Heart right ventricle (tissue), 16 donors: ENCODE results near the gene JDP2. TPM values are rescaled to one million over a fixed set of nuclear protein-coding genes. Genes with fewer than 3 reads are reported as not detected.

Experiments used
- ATAC-seq, 8 donors: fragments of 200-7000 bp; cut with Tn5 transposase; one replicate each; pipeline ENCODE4 v1.9.1; 2020; ENCODE audit warnings: mild to moderate bottlenecking in 8 of 8, moderate library complexity in 8 of 8, moderate number of reproducible peaks in 1 of 8
- DNase-seq, 2 donors: peaks; one replicate each; pipeline ENCODE4 v3.0.0-alpha.2; 2020
- H3K27ac ChIP-seq, 10 donors: fragments of 200-600 bp; sonication (generic) in 2 of 10; one replicate each; pipeline versions ENCODE4 v1.5.0 to v1.8.0; 2020 to 2022; ENCODE audit warnings: mild to moderate bottlenecking in 3 of 10
- H3K27me3 ChIP-seq, 7 donors: fragments of 200-600 bp; one replicate each; pipeline ENCODE4 v1.8.0; 2021 to 2022; ENCODE audit warnings: mild to moderate bottlenecking in 2 of 7
- H3K36me3 ChIP-seq, 9 donors: fragments of 200-600 bp; sonication (generic) in 1 of 9; one replicate each; pipeline versions ENCODE4 v1.5.0 to v1.8.0; 2020 to 2022; ENCODE audit warnings: mild to moderate bottlenecking in 2 of 9
- H3K4me1 ChIP-seq, 9 donors: fragments of 200-600 bp; sonication (generic) in 1 of 9; one replicate each; pipeline versions ENCODE4 v1.5.0 to v1.8.0; 2020 to 2022; ENCODE audit warnings: mild to moderate bottlenecking in 4 of 9
- H3K4me3 ChIP-seq, 10 donors: fragments of 200-600 bp; sonication (generic) in 2 of 10; one replicate each; pipeline versions ENCODE4 v1.5.0 to v1.8.0; 2020 to 2022; ENCODE audit warnings: mild to moderate bottlenecking in 7 of 10, moderate library complexity in 2 of 10
- H3K9me3 ChIP-seq, 11 donors: fragments of 200-600 bp in 10 of 11; sonication (generic) in 2 of 11; one replicate each; pipeline versions ENCODE4 v1.5.0 to v1.8.0; 2013 to 2022; ENCODE audit warnings: mild to moderate bottlenecking in 2 of 11, control low read depth in 1 of 11, moderate library complexity in 1 of 11
- WGBS, 2 donors: extraction: QIAGEN DNeasy Blood & Tissue Kit; methylation state at CpG; one replicate each; pipeline ENCODE4 v1.1.7; 2013; ENCODE audit warnings: inconsistent platforms in 1 of 2; 5-methylcytosine and 5-hydroxymethylcytosine counted together
- intact Hi-C, 10 donors: fragments of 100-400 bp; cut with DNase I; formaldehyde crosslinking; loops; one replicate each; pipeline versions ENCODE4 v1.11.1 to v1.14.2; 2022
- polyA plus RNA-seq, 2 donors: library from polyadenylated mRNA; stranded (reverse); fragments of 200-250 nt; gene quantifications; one replicate each; pipeline ENCODE4 v1.2.3, GENCODE V29; 2013
- total RNA-seq, 10 donors: library from RNA; stranded (reverse); fragmentation: NEBNext Ultra II Directional in 3 of 10; extraction: Animal tissue kit (Norgen Biotek cat#: 25700) in 3 of 10; gene quantifications; one replicate each; pipeline versions ENCODE4 v1.2.1 to v1.2.4, GENCODE V29; 2021 to 2023
- TF ChIP-seq, protein P1 (sequence below), 9 donors: fragments of 200-600 bp; sonication (generic) in 2 of 9; IDR thresholded peaks; one replicate each; pipeline versions ENCODE4 v1.5.0 to v1.8.0; 2021 to 2022; ENCODE audit warnings: antibody characterized with exemption in 9 of 9, mild to moderate bottlenecking in 5 of 9, moderate library complexity in 1 of 9
- donor health status: Arrhythmogenic right ventricular cardiomyopathy.
- donor health status: ischemic (EF 13 %, LVEDD 7.1; RV severe dilation, severe dysfunction).
- donor health status: healthy with polysubstance abuse.
- donor health status: DM: no; HTN: yes; CAD: no.
- donor health status: DM: no; HTN: no; CAD: no.
- donor health status: ischemic (EF 25% LVEDD 6.9; RV normal size, moderate dysfunction).
- donor health status: ischemic (EF 25% LVEDD 5.7; RV mildly dilated, moderate dysfunction).
- donor health status: healthy.
- donor health status: DM: yes; HTN: yes; CAD: no.
- donor health status: Ischemic cardiomyopathy.
- donor health status: ischemic (EF 35%, LVEDD 5.7; RV mildly dilated, moderate dysfunction).
- donor health status: nonischemic (EF 11% LVEDD 7.7; RV severe dilation, severe dysfunction).
- donor health status: DM: yes; HTN: yes; CAD: no.
- donor health status: PGD.
- donor health status: ischemic (EF 29% LVEDD 5.4; RV normal size, mild dysfunction).
- donor health status: nonischemic (EF 23%, LVEDD 6.1; RV moderate dilation, normal function).

JDP2 gene
- total and polyA plus RNA-seq, 12 donors = 12.3 to 44.0 (median 17.3) TPM

DNA sequence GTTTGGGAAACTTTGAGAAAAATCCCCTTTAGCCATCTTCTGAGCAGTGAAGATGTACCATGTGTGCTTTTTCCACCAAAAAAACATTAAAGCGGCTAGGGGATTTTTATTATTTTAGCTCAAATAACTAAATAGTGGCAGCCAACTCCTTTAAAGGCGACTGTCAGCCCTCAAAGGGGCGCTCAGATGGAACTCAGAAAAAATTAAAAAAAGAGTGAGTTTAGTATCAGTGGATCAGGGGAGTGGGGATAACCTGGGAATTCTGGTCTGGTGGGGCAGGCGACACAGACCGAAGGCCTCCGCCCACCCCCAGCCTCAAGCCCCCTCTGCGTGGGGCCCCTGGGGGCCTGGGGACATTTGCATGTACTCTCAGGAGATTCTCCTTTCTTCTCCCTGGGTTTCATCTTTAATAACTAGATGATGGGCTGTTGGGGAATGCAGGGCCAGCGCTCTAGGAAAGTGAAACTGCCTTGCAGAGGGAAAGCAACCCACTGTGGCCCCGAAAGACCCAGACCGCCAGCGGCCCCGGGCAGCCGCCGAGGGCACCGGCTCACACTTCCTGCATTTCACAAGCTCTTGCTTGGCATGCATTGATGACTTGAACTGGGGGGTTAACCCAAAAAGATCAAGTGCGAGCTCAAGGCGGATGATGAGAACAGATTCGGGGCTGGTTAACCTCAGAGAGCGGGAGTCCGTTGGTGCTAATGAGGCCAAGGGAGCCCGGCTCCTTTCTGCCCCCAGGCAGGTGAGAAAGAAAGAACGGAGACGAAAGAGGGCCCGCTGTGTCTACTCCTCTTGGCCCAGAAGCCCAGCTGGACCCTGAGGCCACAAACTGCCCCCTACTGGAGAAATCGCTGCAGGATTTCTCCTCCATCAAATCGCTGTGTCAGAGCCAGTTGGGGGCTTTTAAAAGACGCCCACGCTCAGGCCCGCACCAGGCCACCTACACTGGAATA lies 87.1 kb downstream of the JDP2 start:
- H3K27ac ChIP-seq = peak overlapping the region in 3 of 10 donors; percentile 4 to 65 (median 16)
- peaks cover 0 to 21% (median 12%) of the 10 kb centered on the region in 11 donors for H3K9me3 ChIP-seq
- TF ChIP-seq, protein P1, sequence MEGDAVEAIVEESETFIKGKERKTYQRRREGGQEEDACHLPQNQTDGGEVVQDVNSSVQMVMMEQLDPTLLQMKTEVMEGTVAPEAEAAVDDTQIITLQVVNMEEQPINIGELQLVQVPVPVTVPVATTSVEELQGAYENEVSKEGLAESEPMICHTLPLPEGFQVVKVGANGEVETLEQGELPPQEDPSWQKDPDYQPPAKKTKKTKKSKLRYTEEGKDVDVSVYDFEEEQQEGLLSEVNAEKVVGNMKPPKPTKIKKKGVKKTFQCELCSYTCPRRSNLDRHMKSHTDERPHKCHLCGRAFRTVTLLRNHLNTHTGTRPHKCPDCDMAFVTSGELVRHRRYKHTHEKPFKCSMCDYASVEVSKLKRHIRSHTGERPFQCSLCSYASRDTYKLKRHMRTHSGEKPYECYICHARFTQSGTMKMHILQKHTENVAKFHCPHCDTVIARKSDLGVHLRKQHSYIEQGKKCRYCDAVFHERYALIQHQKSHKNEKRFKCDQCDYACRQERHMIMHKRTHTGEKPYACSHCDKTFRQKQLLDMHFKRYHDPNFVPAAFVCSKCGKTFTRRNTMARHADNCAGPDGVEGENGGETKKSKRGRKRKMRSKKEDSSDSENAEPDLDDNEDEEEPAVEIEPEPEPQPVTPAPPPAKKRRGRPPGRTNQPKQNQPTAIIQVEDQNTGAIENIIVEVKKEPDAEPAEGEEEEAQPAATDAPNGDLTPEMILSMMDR (IDR thresholded peaks at IDR 0.05) = peak in 3 of 9 donors; percentile 34 to 49 (median 38)
- H3K36me3 ChIP-seq = no peaks in the 10 kb centered on the region
- 45 to 50% methylated on average over 29 of the region's 29 CpGs for WGBS, 2 donors
- peak in 6 of 8 donors; percentile 35 to 68 (median 49) for ATAC-seq
- DNase-seq = no peak
- H3K27me3 ChIP-seq = peaks cover 0 to 7% (median 0%) of the 10 kb centered on the region in 7 donors
- peak overlapping the region in 8 of 10 donors; percentile 13 to 57 (median 48) for H3K4me3 ChIP-seq
- intact Hi-C loops = no loop called here
- peaks cover 0 to 17% (median 0%) of the 10 kb centered on the region in 9 donors for H3K4me1 ChIP-seq

DNA sequence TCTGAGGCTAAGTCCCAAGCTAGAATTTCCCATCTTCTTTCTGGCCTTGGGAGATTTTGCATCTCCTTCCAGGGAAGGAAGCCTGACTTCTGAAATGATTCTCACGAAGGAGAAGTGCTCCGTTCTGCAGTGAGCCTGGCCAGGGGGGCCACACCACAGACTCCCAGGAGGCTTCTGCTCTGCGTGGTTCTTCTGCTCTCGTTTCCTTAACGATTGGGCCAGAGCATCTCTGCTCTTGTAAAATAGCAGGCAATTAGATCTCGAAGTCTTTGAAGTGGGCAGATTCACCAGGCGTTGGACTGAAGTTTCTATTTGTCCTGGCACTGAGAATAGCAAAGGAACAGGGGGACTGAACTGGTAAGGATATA lies 87.8 kb downstream of the JDP2 start:
- peak overlapping the region in 7 of 10 donors; percentile 14 to 57 (median 49) for H3K4me3 ChIP-seq
- ATAC-seq (peak in 5 of 8 donors; percentile 15 to 44 (median 42)), DNase-seq (no peak)
- peaks cover 0 to 14% (median 10%) of the 10 kb centered on the region in 11 donors for H3K9me3 ChIP-seq
- WGBS, 2 donors = 37 to 55% methylated on average over 7 of the region's 7 CpGs
- no peaks in the 10 kb centered on the region for H3K36me3 ChIP-seq
- H3K27ac ChIP-seq = peak overlapping the region in 1 of 10 donors; percentile 65
- TF ChIP-seq, protein P1 (IDR thresholded peaks at IDR 0.05) = peak in 1 of 9 donors; percentile 1
- intact Hi-C loops = no loop called here
- peaks cover 0 to 7% (median 0%) of the 10 kb centered on the region in 7 donors for H3K27me3 ChIP-seq
- peaks cover 0 to 17% (median 0%) of the 10 kb centered on the region in 9 donors for H3K4me1 ChIP-seq

DNA sequence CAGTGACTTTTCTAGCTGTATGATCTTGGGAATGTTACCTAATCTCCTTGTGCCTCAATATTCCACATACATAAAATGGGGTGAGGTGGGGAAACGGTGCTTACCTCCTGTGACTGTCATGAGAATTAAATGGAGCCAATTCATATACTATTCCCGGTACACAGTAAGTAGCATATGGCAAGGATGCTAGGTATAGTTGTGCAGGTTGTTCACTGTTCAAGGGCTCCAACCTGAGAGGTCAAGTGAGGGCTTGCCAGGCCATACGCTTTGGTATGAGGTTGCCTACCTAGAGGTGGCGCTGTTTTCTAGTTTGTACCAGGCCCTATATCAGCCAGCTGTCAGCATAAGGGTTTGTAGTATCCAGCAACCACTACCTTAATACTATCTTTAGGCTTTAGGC lies 90.8 kb downstream of the JDP2 start:
- Histone ChIP-seq H3K27ac (no peak overlapping the region), H3K4me1 (peaks cover 0 to 45% (median 5%) of the 10 kb centered on the region in 9 donors), H3K9me3 (no peaks in the 10 kb centered on the region), H3K4me3 (no peak overlapping the region), H3K36me3 (no peaks in the 10 kb centered on the region), H3K27me3 (peaks cover 0 to 11% (median 0%) of the 10 kb centered on the region in 7 donors)
- intact Hi-C loops = no loop called here
- WGBS, 2 donors = 48 to 66% methylated on average over 4 of the region's 4 CpGs
- ATAC-seq (peak in 1 of 8 donors; percentile 17), DNase-seq (no peak)
- TF ChIP-seq, protein P1 (IDR thresholded peaks at IDR 0.05) = peak in 4 of 9 donors; percentile 27 to 52 (median 30)

DNA sequence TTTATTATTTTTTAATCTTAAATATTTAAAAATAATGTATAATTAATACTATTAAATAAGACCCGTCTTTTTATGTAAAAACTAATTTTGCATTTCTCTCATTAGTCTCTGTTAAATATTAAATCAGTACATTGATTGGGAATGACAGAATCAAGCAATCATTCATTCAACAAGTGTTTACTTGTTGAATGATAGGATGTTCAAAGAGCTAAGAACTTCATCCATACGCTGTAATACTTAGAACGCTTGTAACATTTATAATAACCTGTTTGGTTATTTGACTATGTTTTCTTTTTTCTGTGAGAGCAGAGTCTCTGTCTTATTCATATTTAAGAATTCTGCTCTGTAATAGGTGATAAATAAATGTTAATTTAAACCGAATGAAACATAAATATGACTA lies 91.6 kb downstream of the JDP2 start:
- TF ChIP-seq, protein P1 (IDR thresholded peaks at IDR 0.05) = no peak
- no peak overlapping the region for H3K4me3 ChIP-seq
- no peak for DNase-seq
- H3K27me3 ChIP-seq = peaks cover 0 to 18% (median 0%) of the 10 kb centered on the region in 7 donors
- ATAC-seq = no peak
- intact Hi-C loops = no loop called here
- H3K4me1 ChIP-seq = peaks cover 0 to 52% (median 5%) of the 10 kb centered on the region in 9 donors
- H3K9me3 ChIP-seq = no peaks in the 10 kb centered on the region
- WGBS, 2 donors = 96 to 99% methylated on average over 4 of the region's 4 CpGs
- H3K36me3 ChIP-seq = no peaks in the 10 kb centered on the region
- H3K27ac ChIP-seq = no peak overlapping the region
